HG03442 (cell line): ENCODE data around the gene EMD.

Experiments used
- ATAC-seq: cut with Tn5 transposase; IDR thresholded peaks from one replicate; pipeline ENCODE4 v1.9.1; 2021; ENCODE audit warnings: mild to moderate bottlenecking, moderate library complexity; ENCODE audit not compliant: unreplicated experiment

The EMD gene

DNA sequence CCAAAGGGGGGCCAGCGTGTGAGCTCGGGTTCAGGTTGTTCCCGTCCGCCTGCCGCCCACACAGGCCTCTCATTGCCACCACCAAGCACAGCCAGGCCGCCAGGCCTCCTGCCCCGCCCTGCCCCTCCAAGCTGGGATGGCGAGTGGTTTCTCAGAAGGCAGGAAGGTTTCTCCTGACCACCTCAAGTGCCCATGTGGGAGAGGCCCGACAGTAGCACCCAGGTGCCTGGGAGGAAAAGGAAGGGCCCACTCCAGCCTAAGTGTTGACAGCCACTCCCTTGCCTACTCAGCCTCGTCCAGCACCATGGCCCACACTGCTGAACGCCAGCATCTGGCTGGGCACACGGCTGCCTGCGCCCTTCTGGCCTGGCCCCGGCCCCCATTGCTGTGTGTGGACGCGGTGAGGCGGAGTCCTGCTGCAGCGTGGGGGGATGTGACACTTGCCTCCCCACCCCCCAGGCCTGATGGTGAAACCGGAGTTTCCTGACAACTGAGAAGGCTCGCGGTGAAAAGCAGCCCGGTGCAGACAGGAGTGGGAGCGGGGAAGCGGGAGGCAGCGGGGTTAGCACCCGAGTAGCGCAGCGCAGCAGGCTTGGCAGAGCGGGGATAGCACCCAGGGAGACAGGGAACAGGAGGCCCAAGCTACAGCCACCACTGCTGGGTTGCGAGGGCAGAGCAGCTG is 23.9 kb upstream of the EMD start:
- no peak for ATAC-seq

GRCh38 chrX:154355776-154356140 is 23.3 kb upstream of the EMD start:
- no peak for ATAC-seq

DNA sequence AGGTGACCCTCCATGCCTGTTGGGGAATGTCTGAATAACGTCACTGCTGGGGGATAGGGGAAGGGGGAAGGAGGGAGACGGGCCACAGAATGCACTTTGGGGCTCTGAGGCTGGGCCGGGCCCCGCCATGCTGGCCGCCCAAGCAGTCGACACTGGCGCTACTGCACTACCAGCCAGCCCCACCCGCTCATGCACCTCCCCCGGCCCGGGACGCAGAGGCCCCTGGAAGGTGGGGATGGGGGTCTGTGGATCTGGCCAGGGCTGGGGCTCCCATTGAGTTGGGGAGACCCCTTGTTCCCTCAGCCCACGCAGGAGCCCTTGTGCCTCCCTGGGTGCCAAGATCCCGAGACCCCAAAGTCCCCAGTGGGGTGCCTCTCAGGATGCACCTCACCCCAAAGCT is 22.5 kb upstream of the EMD start:
- ATAC-seq, result no peak

DNA sequence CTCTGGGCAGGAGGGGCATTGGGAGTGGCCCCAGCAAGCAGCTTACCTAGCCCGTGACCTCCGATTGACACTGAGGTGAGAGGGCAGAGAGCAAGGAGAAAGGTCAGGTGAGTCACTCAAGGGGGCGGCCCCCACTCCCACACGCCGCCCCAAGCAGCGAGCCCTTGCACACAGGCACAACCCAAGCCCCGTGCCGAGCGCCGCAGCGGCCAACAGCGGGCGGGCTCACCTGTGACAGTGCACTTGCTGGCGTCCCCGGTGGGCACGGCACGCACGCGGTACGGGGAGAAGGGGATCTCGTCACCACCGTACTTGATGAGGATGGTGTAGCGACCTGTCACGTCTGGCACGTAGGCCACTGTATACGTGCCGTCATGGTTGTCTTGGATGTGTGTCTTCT is 21.9 kb upstream of the EMD start:
- no peak for ATAC-seq

GRCh38 chrX:154358011-154358410 is 21.1 kb upstream of the EMD start:
- ATAC-seq, result no peak

GRCh38 chrX:154358829-154359228 is 20.3 kb upstream of the EMD start:
- no peak for ATAC-seq

GRCh38 chrX:154359362-154360154 is 19.5 kb upstream of the EMD start:
- ATAC-seq, result no peak

- ATAC-seq, result no peak
Measured at GRCh38 chrX:154360155-154360713, 18.9 kb upstream of the EMD start.

GRCh38 chrX:154362085-154362742 is 16.9 kb upstream of the EMD start:
- ATAC-seq, result no peak

- no peak for ATAC-seq
Measured at GRCh38 chrX:154363706-154364439, 15.2 kb upstream of the EMD start.

DNA sequence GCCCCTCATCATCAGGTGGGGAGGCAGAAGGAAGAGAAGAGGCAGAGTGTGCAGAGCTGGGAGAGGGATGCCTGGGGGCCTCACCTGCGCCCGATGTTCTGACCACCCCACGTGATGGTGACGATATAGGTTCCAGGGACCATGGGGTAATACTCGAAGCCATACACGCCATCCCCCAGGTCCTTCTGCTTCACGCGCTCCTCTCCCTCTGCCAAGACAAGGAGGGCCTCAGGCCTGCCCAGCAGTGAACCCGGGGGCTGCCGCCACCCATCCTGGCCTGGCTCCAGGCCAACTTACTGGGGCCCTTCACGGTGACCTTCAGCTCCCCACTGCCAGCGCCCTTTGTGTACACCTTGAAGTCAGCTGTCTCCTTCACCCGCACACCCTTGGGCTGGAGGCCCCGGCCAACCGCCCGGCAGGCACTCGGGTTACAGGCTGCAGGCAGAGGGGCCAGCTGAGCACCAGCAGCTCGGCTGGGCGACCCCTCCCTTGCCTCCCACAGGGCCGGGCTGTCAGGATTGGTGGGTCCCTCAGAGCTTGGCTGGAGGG is 14.0 kb upstream of the EMD start:
- no peak for ATAC-seq

DNA sequence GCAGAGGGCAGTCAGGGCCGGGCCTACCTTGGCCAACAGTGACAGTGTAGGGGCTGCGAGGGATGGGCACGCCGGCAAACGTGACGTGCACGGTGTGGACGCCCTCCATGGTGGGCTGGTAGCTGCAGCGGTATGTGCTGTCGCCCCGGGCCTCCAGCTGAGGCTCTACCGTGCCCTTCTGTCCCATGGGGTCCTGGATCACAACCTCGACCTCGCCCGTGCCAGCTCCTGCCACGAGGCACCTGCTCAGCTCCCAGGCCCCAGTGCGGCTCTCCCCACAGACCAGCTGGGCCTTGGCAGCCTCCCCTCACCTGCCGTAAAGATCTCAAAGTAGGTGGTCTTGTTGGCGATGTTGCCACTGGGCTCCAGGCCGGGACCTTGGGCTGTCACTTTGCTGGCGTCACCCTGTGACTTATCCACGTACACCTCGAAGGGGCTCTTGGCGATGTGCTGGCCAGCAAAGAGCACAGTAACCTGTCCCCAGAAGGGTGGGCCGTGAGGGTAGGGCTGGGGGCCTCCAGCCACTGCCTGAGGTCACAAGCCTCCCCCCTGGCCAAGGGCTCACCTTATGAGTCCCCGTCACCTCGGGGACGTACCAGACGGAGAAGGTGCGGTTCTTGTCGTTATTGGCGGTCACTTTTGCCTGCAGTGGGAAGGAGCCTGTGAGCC is 13.0 kb upstream of the EMD start:
- ATAC-seq, result no peak

GRCh38 chrX:154366666-154367055 is 12.4 kb upstream of the EMD start:
- no peak for ATAC-seq

GRCh38 chrX:154367474-154368308 is 11.4 kb upstream of the EMD start:
- no peak for ATAC-seq

GRCh38 chrX:154368630-154369448 is 10.3 kb upstream of the EMD start:
- ATAC-seq, result peak; percentile 33

- ATAC-seq, result no peak
Measured at GRCh38 chrX:154369449-154370299, 9.4 kb upstream of the EMD start.

- no peak for ATAC-seq
Measured at GRCh38 chrX:154370300-154371016, 8.6 kb upstream of the EMD start.
